Epithelial cell of proximal tubule (primary cell): ENCODE measurements around the gene STX5. TPM values are rescaled to one million over a fixed set of nuclear protein-coding genes. Genes with fewer than 3 reads are reported as not detected.
"Not testable (repeated sequence)": the region's sequence is repeated elsewhere in the genome, so short reads cannot be mapped to it uniquely, and the experiment has no call there.

Source experiments
- DNase-seq: peaks from one replicate; pipeline ENCODE4 v3.0.0-alpha.2; 2011; ENCODE audit warnings: low read depth
- H3K4me3 ChIP-seq: 2 replicates; pipeline ENCODE4 v1.5.1; 2011; ENCODE audit warnings: low read depth, mild to moderate bottlenecking, low read length
- CTCF ChIP-seq: conservative IDR thresholded peaks from 2 replicates; pipeline ENCODE4 v1.5.1; 2012; ENCODE audit warnings: low read depth, mild to moderate bottlenecking, low read length
- total RNA-seq: library from RNA; depleted of rRNA; stranded (reverse); fragments of >200 nt; gene quantifications from 2 replicates; pipeline ENCODE4 v1.2.3, GENCODE V29; 2015

The STX5 gene
- total RNA-seq, 1 donor from 2014 or later, result 21.2 TPM

- no peak for DNase-seq
- TF ChIP-seq CTCF, result no peak
Observed at GRCh38 chr11:62775646-62776045, 56.2 kb downstream of the STX5 start.

GRCh38 chr11:62774407-62774806, 57.4 kb downstream of the STX5 start:
- TF ChIP-seq CTCF, result no peak
- H3K4me3 ChIP-seq, result no peak overlapping the region
- DNase-seq, result no peak

More at GRCh38 chr11:62775646-62776045, 56.2 kb downstream of the STX5 start:
- H3K4me3 ChIP-seq, result no peak overlapping the region

- peak; percentile 70 for DNase-seq
- no peak for TF ChIP-seq CTCF
- H3K4me3 ChIP-seq, result peak within 1 kb of the TSS; percentile 62
Observed at GRCh38 chr11:62771144-62772021, 60.5 kb downstream of the STX5 start, which contains the start of gene TAF6L. Gene TAF6L, plus strand, starts transcription at chr11:62771396. Its CDS starts 4,388 bp downstream, at chr11:62775784.

- TF ChIP-seq CTCF, result no peak
- DNase-seq, result no peak
- H3K4me3 ChIP-seq, result peak overlapping the region; percentile 62
Observed at GRCh38 chr11:62770778-62771143, 61.1 kb downstream of the STX5 start.

GRCh38 chr11:62760867-62761227, 71.0 kb downstream of the STX5 start:
- DNase-seq, result not testable (repeated sequence)
- peak overlapping the region; percentile 81 for H3K4me3 ChIP-seq

- no peak overlapping the region for H3K4me3 ChIP-seq
- DNase-seq, result no peak
- TF ChIP-seq CTCF, result no peak
Observed at GRCh38 chr11:62757846-62758788, 73.7 kb downstream of the STX5 start.

Other genes with a start within 250 kb of the STX5 start
- 9.4 and 10.1 TPM in 2 replicates for gene TUT1, start 240.5 kb downstream of the STX5 start, total RNA-seq
- 109 and 153 TPM in 2 replicates for gene MTA2, start 230.2 kb downstream of the STX5 start, total RNA-seq
- gene EML3, start 219.3 kb downstream of the STX5 start, total RNA-seq, result 29.7 and 31.8 TPM in 2 replicates
- 1.2 and 1.4 TPM in 2 replicates for gene ROM1, start 218.8 kb downstream of the STX5 start, total RNA-seq
- 43.6 and 67.7 TPM in 2 replicates for gene B3GAT3, start 210.1 kb downstream of the STX5 start, total RNA-seq
- 191 and 281 TPM in 2 replicates for gene GANAB, start 185.4 kb downstream of the STX5 start, total RNA-seq
- 19.4 and 26.5 TPM in 2 replicates for gene INTS5, start 178.7 kb downstream of the STX5 start, total RNA-seq
- gene C11orf98, start 166.8 kb downstream of the STX5 start, total RNA-seq, result 125 and 129 TPM in 2 replicates
- gene CSKMT, start 166.7 kb downstream of the STX5 start, total RNA-seq, result 21.0 and 26.3 TPM in 2 replicates
- 18.6 and 27.9 TPM in 2 replicates for gene UQCC3, start 160.4 kb downstream of the STX5 start, total RNA-seq
- 2.2 and 3.0 TPM in 2 replicates for gene LBHD1, start 159.8 kb downstream of the STX5 start, total RNA-seq
- gene UBXN1, start 153.0 kb downstream of the STX5 start, total RNA-seq, result 162 and 235 TPM in 2 replicates
- not detected in 2 replicates for gene LRRN4CL, start 142.5 kb downstream of the STX5 start, total RNA-seq
- 42.1 and 96.6 TPM in 2 replicates for gene BSCL2, start 124.6 kb downstream of the STX5 start, total RNA-seq
- gene GNG3, start 124.4 kb downstream of the STX5 start, total RNA-seq, result not detected in 2 replicates
- 8.0 and 8.5 TPM in 2 replicates for gene HNRNPUL2, start 104.6 kb downstream of the STX5 start, total RNA-seq
- 35.7 and 39.1 TPM in 2 replicates for gene TTC9C, start 103.6 kb downstream of the STX5 start, total RNA-seq
- gene ZBTB3, start 77.9 kb downstream of the STX5 start, total RNA-seq, result 10.6 and 16.8 TPM in 2 replicates
- 88.2 and 137 TPM in 2 replicates for gene POLR2G, start 70.5 kb downstream of the STX5 start, total RNA-seq
- 12.4 and 26.8 TPM in 2 replicates for gene TAF6L, start 60.7 kb downstream of the STX5 start, total RNA-seq
- gene TMEM179B, start 44.6 kb downstream of the STX5 start, total RNA-seq, result 52.8 and 97.7 TPM in 2 replicates
- gene TMEM223, start 40.0 kb downstream of the STX5 start, total RNA-seq, result 51.1 and 58.9 TPM in 2 replicates
- 49.4 and 56.3 TPM in 2 replicates for gene NXF1, start 26.6 kb downstream of the STX5 start, total RNA-seq
- gene TEX54, start 790 bp upstream of the STX5 start, total RNA-seq, result not detected in 2 replicates
- 55.3 and 87.4 TPM in 2 replicates for gene WDR74, start 7.5 kb upstream of the STX5 start, total RNA-seq
- 97.4 and 219 TPM in 2 replicates for gene SLC3A2, start 48.8 kb upstream of the STX5 start, total RNA-seq
- not detected in 2 replicates for gene CHRM1, start 89.3 kb upstream of the STX5 start, total RNA-seq
- gene SLC22A6, start 152.9 kb upstream of the STX5 start, total RNA-seq, result not detected in 2 replicates
- not detected in 2 replicates for gene SLC22A8, start 183.8 kb upstream of the STX5 start, total RNA-seq